Astrocyte (in vitro differentiated cells and primary cell): Measurements from ENCODE around the gene DNAJB1. TPM values are rescaled to one million over a fixed set of nuclear protein-coding genes. Genes with fewer than 3 reads are reported as not detected.
A peak's percentile ranks its signal among the peaks of the same experiment; 100 is the strongest.

ENCODE experiments used
- DNase-seq: peaks from one replicate; pipeline ENCODE4 v3.0.0-alpha.2; 2010; ENCODE audit warnings: low read depth
- FAIRE-seq: peaks from 2 replicates; lab custom pipeline; 2011; peaks lifted over from hg19 to GRCh38; lab: Jason Lieb, UNC
- H2AFZ ChIP-seq: 2 replicates; pipeline ENCODE4 v1.6.0; 2012; ENCODE audit warnings: low read depth, low read length, inconsistent platforms
- H3K27ac ChIP-seq: 2 replicates; pipeline ENCODE4 v1.5.1; 2011; ENCODE audit warnings: low read depth, low read length, inconsistent platforms
- H3K27me3 ChIP-seq: 2 replicates; pipeline ENCODE4 v1.6.0; 2011; ENCODE audit warnings: low read length, inconsistent platforms; ENCODE audit not compliant: insufficient read depth
- H3K36me3 ChIP-seq: 2 replicates; pipeline ENCODE4 v1.5.1; 2011; ENCODE audit warnings: low read length, inconsistent platforms; ENCODE audit not compliant: insufficient read depth
- H3K4me1 ChIP-seq: 2 replicates; pipeline ENCODE4 v1.5.1; 2011; ENCODE audit warnings: low read length, inconsistent platforms; ENCODE audit not compliant: insufficient read depth
- H3K4me2 ChIP-seq: 2 replicates; pipeline ENCODE4 v1.6.0; 2012; ENCODE audit warnings: low read length, inconsistent platforms
- H3K4me3 ChIP-seq: 2 replicates; pipeline ENCODE4 v1.5.1; 2011; ENCODE audit warnings: low read depth, mild to moderate bottlenecking, low read length, inconsistent platforms; ENCODE audit not compliant: insufficient read depth
- H3K79me2 ChIP-seq: 2 replicates; pipeline ENCODE4 v1.6.0; 2012; ENCODE audit warnings: mild to moderate bottlenecking, low read length, inconsistent platforms; ENCODE audit not compliant: insufficient read depth
- H3K9ac ChIP-seq: 2 replicates; pipeline ENCODE4 v1.6.0; 2012; ENCODE audit warnings: mild to moderate bottlenecking, low read length, inconsistent platforms
- H3K9me3 ChIP-seq: 2 replicates; pipeline ENCODE4 v1.5.1; 2012; ENCODE audit warnings: low read depth, mild to moderate bottlenecking, low read length, inconsistent platforms; ENCODE audit not compliant: insufficient read depth
- H4K20me1 ChIP-seq: 2 replicates; pipeline ENCODE4 v1.6.0; 2012; ENCODE audit warnings: low read length, inconsistent platforms; ENCODE audit not compliant: insufficient read depth
- H3K27ac Mint-ChIP-seq: one replicate; pipeline ENCODE4 v1.8.0; 2021; ENCODE audit warnings: mild to moderate bottlenecking, mixed read lengths; ENCODE audit not compliant: unreplicated experiment
- H3K27me3 Mint-ChIP-seq: one replicate; pipeline ENCODE4 v1.8.0; 2021; ENCODE audit warnings: low read depth, mixed read lengths; ENCODE audit not compliant: unreplicated experiment
- H3K36me3 Mint-ChIP-seq: one replicate; pipeline ENCODE4 v1.8.0; 2021; ENCODE audit warnings: low read depth, mixed read lengths; ENCODE audit not compliant: unreplicated experiment
- H3K4me1 Mint-ChIP-seq: one replicate; pipeline ENCODE4 v1.8.0; 2021; ENCODE audit warnings: low read depth, mixed read lengths; ENCODE audit not compliant: unreplicated experiment
- H3K4me3 Mint-ChIP-seq: one replicate; pipeline ENCODE4 v1.8.0; 2021; ENCODE audit warnings: mild to moderate bottlenecking, moderate library complexity, mixed read lengths; ENCODE audit not compliant: unreplicated experiment
- H3K9me3 Mint-ChIP-seq: one replicate; pipeline ENCODE4 v1.8.0; 2021; ENCODE audit warnings: mild to moderate bottlenecking, mixed read lengths; ENCODE audit not compliant: unreplicated experiment
- EZH2 ChIP-seq: IDR thresholded peaks from 2 replicates; pipeline ENCODE4 v1.6.1; 2012; ENCODE audit warnings: mild to moderate bottlenecking, low read length, inconsistent platforms; ENCODE audit not compliant: insufficient read depth
- total RNA-seq: library from RNA; stranded (reverse); gene quantifications from 2 replicates; pipeline ENCODE4 v1.2.1, GENCODE V29; 2021
- TF ChIP-seq, protein P1 (sequence below): IDR thresholded peaks from 2 replicates; pipeline ENCODE4 v1.5.1; 2011; ENCODE audit warnings: low read depth, mild to moderate bottlenecking, inconsistent platforms, low read length, moderate library complexity; ENCODE audit not compliant: insufficient read depth

DNAJB1 gene
- total RNA-seq, 1 donor from 2014 or later = 105 TPM

DNA sequence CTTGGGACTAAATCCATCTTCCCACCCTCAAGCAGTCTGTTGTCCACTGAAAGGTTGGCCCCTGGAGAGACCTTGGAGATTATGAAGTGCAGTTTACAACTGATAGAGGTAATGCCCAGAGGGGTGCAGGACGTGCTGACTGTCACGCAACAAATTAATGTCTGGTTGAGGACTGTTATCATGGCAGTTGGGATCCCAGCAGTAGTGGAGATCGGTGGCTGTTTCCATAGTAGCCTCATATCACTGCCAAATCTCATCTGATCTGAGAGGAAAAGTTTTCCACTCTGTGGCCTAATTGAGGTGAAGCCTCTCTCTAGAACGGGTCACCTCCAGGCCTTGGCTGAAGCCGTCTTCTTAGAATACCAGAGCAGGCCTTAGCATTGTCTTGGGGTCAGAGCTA lies 15.3 kb upstream of the DNAJB1 start:
- Mint-ChIP-seq H3K4me3 (no peak overlapping the region), H3K9me3 (no peaks in the 10 kb centered on the region), H3K4me1 (peaks cover 12% of the 10 kb centered on the region), H3K27ac (no peak overlapping the region), H3K36me3 (no peaks in the 10 kb centered on the region), H3K27me3 (no peaks in the 10 kb centered on the region)
- no peak overlapping the region for H3K9ac ChIP-seq
- H3K4me3 ChIP-seq = no peak overlapping the region
- peaks cover 26% of the 10 kb centered on the region for H4K20me1 ChIP-seq
- H3K4me2 ChIP-seq = no peak overlapping the region
- no peak overlapping the region for H3K27ac ChIP-seq
- FAIRE-seq (no peak), DNase-seq (no peak)
- H3K36me3 ChIP-seq = no peaks in the 10 kb centered on the region
- TF ChIP-seq EZH2 = no peak
- TF ChIP-seq, protein P1, sequence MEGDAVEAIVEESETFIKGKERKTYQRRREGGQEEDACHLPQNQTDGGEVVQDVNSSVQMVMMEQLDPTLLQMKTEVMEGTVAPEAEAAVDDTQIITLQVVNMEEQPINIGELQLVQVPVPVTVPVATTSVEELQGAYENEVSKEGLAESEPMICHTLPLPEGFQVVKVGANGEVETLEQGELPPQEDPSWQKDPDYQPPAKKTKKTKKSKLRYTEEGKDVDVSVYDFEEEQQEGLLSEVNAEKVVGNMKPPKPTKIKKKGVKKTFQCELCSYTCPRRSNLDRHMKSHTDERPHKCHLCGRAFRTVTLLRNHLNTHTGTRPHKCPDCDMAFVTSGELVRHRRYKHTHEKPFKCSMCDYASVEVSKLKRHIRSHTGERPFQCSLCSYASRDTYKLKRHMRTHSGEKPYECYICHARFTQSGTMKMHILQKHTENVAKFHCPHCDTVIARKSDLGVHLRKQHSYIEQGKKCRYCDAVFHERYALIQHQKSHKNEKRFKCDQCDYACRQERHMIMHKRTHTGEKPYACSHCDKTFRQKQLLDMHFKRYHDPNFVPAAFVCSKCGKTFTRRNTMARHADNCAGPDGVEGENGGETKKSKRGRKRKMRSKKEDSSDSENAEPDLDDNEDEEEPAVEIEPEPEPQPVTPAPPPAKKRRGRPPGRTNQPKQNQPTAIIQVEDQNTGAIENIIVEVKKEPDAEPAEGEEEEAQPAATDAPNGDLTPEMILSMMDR = no peak
- no peak overlapping the region for H2AFZ ChIP-seq
- no peaks in the 10 kb centered on the region for H3K9me3 ChIP-seq
- peaks cover 13% of the 10 kb centered on the region for H3K4me1 ChIP-seq
- peaks cover 46% of the 10 kb centered on the region for H3K79me2 ChIP-seq
- no peaks in the 10 kb centered on the region for H3K27me3 ChIP-seq

DNA sequence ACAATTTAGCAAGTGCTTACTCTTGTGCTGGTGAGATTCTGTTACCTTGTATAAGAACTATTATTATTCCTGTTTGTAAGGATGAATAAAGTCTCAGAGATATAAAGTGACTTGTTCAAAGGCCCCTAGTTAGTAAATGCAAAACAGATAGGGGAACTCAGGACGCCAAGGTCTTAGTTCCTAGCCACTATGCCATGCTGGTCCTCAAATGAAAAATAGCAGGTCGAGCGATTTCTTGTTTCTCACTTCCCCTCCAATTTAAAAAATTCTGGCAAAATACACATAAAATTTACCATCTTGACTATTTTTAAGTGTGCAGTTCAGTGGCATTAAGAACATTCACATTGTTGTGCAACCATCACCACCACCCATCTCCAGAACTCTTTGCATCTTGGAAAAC lies 12.3 kb upstream of the DNAJB1 start:
- H3K4me1 Mint-ChIP-seq = peaks cover 18% of the 10 kb centered on the region
- H3K9me3 Mint-ChIP-seq = no peaks in the 10 kb centered on the region
- H3K36me3 Mint-ChIP-seq = no peaks in the 10 kb centered on the region
- H3K4me3 Mint-ChIP-seq = peak overlapping the region; percentile 94
- Histone ChIP-seq H3K79me2 (peaks cover 36% of the 10 kb centered on the region), H3K36me3 (no peaks in the 10 kb centered on the region), H4K20me1 (peaks cover 18% of the 10 kb centered on the region), H3K9ac (no peak overlapping the region), H3K4me1 (peaks cover 17% of the 10 kb centered on the region), H3K27ac (no peak overlapping the region), H3K27me3 (no peaks in the 10 kb centered on the region), H3K9me3 (no peaks in the 10 kb centered on the region), H2AFZ (no peak overlapping the region), H3K4me2 (peak overlapping the region; percentile 99), H3K4me3 (peak overlapping the region; percentile 92)
- TF ChIP-seq, protein P1 = no peak
- TF ChIP-seq EZH2 = no peak
- no peaks in the 10 kb centered on the region for H3K27me3 Mint-ChIP-seq
- no peak overlapping the region for H3K27ac Mint-ChIP-seq
- DNase-seq (no peak), FAIRE-seq (no peak)

DNA sequence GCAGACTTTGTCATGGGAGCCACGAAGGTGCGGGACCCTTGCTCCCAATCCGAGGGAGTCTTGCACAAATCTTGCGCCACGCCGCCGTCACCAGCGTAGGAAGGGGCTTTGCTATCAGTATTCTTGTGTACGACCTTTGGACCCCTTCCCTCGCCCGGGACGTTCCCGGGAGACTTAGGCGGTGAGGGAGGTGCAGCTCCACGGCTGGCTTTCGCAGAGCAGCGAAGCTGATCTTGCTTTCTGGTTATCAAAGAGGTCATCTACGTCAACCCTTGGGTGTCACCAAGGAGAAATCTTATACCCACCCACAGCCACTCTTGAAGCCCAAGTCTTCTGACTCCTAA lies 11.8 kb upstream of the DNAJB1 start:
- H3K27ac Mint-ChIP-seq = no peak overlapping the region
- FAIRE-seq (no peak), DNase-seq (no peak)
- Histone ChIP-seq H3K4me2 (peak overlapping the region; percentile 99), H4K20me1 (peaks cover 17% of the 10 kb centered on the region), H3K9me3 (no peaks in the 10 kb centered on the region), H3K79me2 (peaks cover 36% of the 10 kb centered on the region), H3K27ac (peak overlapping the region; percentile 83), H2AFZ (peak overlapping the region; percentile 97), H3K27me3 (no peaks in the 10 kb centered on the region), H3K4me3 (peak overlapping the region; percentile 92), H3K36me3 (no peaks in the 10 kb centered on the region), H3K4me1 (peaks cover 17% of the 10 kb centered on the region), H3K9ac (peak overlapping the region; percentile 86)
- TF ChIP-seq EZH2 = no peak
- peak overlapping the region; percentile 94 for H3K4me3 Mint-ChIP-seq
- no peaks in the 10 kb centered on the region for H3K36me3 Mint-ChIP-seq
- H3K9me3 Mint-ChIP-seq = no peaks in the 10 kb centered on the region
- H3K4me1 Mint-ChIP-seq = peaks cover 19% of the 10 kb centered on the region
- H3K27me3 Mint-ChIP-seq = no peaks in the 10 kb centered on the region
